Superior temporal gyrus (tissue), 1 donor: Measurements from ENCODE around the gene PTPN4.
"Not testable (repeated sequence)": the region's sequence is repeated elsewhere in the genome, so short reads cannot be mapped to it uniquely, and the experiment has no call there.

ENCODE experiments used
- DNase-seq: peaks from one replicate; pipeline ENCODE4 v3.0.0-alpha.2; 2016; ENCODE audit errors: extremely low spot score

Gene PTPN4

DNA sequence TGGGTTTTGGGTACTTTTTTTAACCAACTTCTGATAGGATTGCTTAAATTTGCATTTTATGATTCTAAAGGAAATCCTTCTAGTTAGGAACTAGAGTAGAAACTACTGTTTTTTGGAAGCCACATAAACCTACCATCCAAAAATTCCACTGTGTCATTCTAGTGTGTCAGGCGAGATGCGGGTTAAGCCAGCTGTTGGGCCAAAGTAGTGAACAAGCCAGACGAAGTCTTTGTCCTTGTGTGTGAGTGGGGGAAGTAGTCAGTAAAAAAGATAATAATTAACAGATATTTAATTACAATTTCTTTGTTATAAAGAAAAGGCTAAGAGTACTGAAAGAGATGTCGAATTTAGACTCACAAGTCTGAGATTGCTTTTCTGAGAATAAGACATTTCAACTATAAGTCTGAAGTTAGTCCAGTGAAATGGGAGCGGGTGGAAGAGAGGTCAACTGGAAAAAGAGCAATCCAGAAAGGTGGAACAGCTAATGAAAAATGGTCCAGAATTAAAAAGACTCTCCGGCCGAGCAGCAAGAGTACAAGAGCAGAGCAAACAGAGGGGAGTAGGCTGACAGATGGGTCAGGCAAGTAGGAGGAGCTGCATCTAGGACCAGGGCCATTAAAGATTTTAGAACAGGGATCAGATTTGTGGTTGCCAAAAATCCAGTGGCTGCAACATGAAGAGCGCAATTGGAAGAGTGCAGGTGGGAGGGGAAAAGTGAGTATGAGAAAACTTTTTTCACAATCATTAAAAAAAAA lies 254.7 kb downstream of the PTPN4 start:
- peak; percentile 41 for DNase-seq

GRCh38 chr2:120016800-120017199 lies 257.1 kb downstream of the PTPN4 start:
- no peak for DNase-seq

DNA sequence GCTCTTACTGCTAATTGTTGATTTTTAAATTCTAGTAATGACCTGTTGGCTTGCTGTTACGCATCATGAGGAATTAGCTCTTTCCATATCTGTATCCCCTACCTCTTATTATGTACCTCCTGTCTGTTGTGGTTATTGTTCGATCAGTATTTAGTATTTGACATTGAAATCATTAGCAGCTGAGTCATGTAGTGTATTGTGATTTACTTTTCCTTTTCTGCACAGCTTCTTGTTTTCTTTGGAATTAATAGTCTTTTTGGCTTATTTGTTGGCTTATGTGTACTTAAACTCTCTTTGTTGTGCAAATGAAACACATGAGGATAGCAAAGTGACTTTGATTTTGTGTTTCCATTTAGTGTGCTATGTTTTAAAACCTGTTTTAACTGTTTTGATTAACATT lies 257.5 kb downstream of the PTPN4 start:
- DNase-seq = no peak

GRCh38 chr2:120018549-120018948 lies 258.8 kb downstream of the PTPN4 start:
- no peak for DNase-seq

- DNase-seq = no peak
Observed at GRCh38 chr2:120020554-120020953, 260.8 kb downstream of the PTPN4 start.

GRCh38 chr2:120022505-120022904 lies 262.8 kb downstream of the PTPN4 start:
- DNase-seq = not testable (repeated sequence)

- DNase-seq = no peak
Observed at GRCh38 chr2:120026890-120027289, 267.2 kb downstream of the PTPN4 start.

- DNase-seq = no peak
Observed at GRCh38 chr2:120028795-120029194, 269.1 kb downstream of the PTPN4 start.

- no peak for DNase-seq
Observed at GRCh38 chr2:120029672-120030640, 270.2 kb downstream of the PTPN4 start.

- DNase-seq = no peak
Observed at GRCh38 chr2:120032297-120032696, 272.6 kb downstream of the PTPN4 start.
